ENCODE results near the gene MYLK2.

Gene MYLK2

GRCh38 chr20:31879143-31879987 is 60.2 kb downstream of the MYLK2 start:
- DNase-seq, result peak; percentile 91

- DNase-seq, result no peak
Measured at GRCh38 chr20:31881945-31882344, 62.8 kb downstream of the MYLK2 start.

- DNase-seq, result no peak
Measured at GRCh38 chr20:31883829-31884228, 64.7 kb downstream of the MYLK2 start.
